ENCODE measurements around the gene CENPO.

CENPO gene

DNA sequence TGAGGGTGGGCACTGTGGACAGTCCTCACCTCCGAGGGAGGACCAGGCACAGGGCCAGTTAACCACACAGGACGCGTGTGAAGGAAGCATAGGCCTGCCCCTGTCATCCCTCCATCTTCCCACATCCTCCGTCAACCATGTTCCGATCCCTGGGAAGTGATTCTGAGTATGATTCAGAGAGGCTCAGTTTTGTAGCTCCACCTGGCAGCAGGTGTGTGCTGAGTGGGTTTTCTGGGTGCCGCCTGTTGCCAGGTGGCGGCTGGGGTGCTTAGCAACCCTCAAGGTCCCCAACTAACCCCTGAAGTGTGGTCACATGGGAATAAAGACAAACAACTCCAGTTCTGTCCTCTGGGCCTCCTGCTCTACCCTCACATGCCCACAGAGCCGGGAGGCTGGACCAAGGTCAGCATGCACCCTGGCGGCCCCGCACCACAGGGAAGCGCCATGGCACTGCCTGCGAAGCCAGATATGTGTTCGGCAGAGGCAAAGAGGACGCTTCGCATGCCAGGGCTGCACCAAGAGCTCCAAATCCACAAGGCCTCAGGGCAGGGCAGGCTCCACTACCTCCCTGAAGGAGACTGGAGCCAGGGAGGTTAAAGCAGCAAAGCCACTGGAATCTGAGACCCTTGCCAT is 66.9 kb downstream of the CENPO start:
- TF ChIP-seq, protein P1, sequence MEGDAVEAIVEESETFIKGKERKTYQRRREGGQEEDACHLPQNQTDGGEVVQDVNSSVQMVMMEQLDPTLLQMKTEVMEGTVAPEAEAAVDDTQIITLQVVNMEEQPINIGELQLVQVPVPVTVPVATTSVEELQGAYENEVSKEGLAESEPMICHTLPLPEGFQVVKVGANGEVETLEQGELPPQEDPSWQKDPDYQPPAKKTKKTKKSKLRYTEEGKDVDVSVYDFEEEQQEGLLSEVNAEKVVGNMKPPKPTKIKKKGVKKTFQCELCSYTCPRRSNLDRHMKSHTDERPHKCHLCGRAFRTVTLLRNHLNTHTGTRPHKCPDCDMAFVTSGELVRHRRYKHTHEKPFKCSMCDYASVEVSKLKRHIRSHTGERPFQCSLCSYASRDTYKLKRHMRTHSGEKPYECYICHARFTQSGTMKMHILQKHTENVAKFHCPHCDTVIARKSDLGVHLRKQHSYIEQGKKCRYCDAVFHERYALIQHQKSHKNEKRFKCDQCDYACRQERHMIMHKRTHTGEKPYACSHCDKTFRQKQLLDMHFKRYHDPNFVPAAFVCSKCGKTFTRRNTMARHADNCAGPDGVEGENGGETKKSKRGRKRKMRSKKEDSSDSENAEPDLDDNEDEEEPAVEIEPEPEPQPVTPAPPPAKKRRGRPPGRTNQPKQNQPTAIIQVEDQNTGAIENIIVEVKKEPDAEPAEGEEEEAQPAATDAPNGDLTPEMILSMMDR (IDR thresholded peaks at IDR 0.05; ENCODE audit: borderline replicate concordance, control extremely low read depth, extremely low read depth, insufficient read depth, missing control alignments): no peak
- DNase-seq (ENCODE audit: low spot score): no peak

DNA sequence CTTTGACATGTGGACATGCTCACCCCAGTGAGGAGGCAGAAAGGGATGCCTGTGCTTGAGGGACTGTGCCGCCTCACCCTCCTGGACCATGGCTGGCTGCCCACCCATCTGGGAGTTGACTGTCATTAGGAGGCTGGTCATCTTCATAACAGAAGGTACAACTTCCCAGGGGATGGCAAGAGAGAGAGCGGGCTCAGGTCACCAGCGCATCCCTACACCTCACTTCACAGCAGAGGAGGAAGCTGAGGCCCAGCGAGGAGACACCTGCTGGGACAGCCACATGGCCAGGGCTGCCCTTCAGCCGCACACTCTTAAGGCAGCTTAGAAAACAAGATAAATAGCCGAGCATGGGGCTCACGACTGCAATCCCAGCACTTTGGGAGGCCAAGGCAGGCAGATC is 67.4 kb downstream of the CENPO start:
- no peak for DNase-seq (ENCODE audit: low spot score)
- TF ChIP-seq, protein P1 (IDR thresholded peaks at IDR 0.05; ENCODE audit: borderline replicate concordance, control extremely low read depth, extremely low read depth, insufficient read depth, missing control alignments): no peak
- in situ Hi-C loops (cut with MboI; ENCODE audit: low sequenced_read_pairs, unreplicated experiment): no loop called here

More for the DNA sequence above, 66.9 kb downstream of the CENPO start:
- in situ Hi-C loops (cut with MboI; ENCODE audit: low sequenced_read_pairs, unreplicated experiment): no loop called here

DNA sequence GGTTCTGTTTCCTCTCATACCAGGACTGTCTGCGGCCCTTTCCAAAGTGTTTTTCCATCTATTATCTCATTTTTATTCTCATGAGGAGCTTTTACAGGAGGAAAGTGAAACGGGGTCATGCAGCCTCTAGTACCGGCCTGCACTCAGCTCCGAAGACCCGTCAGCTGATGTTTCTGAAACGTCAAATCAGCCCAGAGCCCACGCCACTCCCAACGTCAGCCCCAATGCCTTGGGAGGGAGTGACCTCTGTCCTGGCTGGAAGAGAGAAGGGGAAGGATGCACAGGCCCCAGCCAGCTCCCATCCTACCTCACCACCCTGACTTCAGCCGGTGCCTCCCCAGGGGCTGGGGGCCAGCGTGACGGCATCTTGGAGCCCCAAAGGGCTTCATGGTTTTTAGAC is 68.3 kb downstream of the CENPO start:
- DNase-seq (ENCODE audit: low spot score): no peak
- TF ChIP-seq, protein P1 (IDR thresholded peaks at IDR 0.05; ENCODE audit: borderline replicate concordance, control extremely low read depth, extremely low read depth, insufficient read depth, missing control alignments): no peak
- in situ Hi-C loops (cut with MboI; ENCODE audit: low sequenced_read_pairs, unreplicated experiment): no loop called here

DNA sequence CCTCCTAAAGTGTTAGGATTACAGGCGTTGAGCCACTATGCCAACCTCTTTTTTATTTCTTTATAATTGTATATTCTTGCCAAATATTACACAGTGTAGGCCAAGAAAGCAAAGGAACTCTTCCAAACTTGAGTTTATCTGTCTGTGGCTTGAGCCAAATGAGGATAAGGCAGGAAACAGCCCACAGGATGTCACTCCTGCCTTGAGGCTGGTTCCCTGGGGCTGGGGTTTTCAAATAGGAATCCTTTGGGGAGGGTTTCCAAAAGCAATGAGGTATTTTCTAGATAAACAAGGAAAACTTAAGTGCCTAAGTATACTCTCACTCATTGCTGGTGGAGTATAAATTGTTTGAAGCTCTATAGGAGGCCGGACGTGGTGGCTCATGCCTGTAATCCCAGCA is 70.4 kb downstream of the CENPO start:
- TF ChIP-seq, protein P1 (IDR thresholded peaks at IDR 0.05; ENCODE audit: borderline replicate concordance, control extremely low read depth, extremely low read depth, insufficient read depth, missing control alignments): no peak
- no peak for DNase-seq (ENCODE audit: low spot score)
- in situ Hi-C loops (cut with MboI; ENCODE audit: low sequenced_read_pairs, unreplicated experiment): no loop called here

DNA sequence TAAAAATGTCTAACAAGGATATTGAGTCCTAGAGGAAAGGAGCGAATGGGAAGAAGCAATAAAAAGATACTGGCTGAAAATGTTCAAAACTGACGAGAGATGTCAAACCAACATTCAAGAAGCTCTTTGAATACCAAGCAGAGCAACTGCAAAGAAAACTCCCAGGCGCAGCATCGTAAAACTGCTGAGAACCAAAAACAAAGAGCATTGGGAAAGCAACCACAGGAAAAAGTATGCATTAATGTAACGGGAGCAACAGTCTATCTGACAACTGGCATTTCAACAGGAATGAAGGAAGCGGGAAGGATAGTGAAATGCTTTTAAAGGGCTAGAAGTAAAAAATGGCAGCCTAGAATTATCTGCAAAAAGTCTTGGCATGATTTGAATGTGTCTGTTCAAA is 73.7 kb downstream of the CENPO start:
- in situ Hi-C loops (cut with MboI; ENCODE audit: low sequenced_read_pairs, unreplicated experiment): no loop called here
- TF ChIP-seq, protein P1 (IDR thresholded peaks at IDR 0.05; ENCODE audit: borderline replicate concordance, control extremely low read depth, extremely low read depth, insufficient read depth, missing control alignments): no peak
- no peak for DNase-seq (ENCODE audit: low spot score)

DNA sequence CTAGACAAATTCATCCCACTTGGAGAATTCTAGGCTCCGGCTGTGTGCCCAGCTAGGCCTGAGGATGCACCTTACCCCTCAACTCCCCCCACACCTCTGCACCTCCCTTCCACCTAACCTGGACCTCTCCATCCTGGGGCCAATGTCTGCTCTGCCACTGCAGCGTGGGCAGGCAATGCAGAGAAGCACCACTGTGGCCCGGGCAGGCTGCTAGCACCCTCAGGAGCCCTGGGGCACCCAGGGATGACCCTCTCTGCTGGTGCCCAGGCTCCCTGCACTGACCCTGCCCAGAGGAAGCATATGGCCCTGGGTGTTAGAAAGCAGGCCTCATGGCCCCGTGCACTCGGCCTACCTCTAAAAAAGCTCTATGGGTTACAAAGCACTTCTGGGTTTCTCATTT is 77.2 kb downstream of the CENPO start:
- no peak for DNase-seq (ENCODE audit: low spot score)
- in situ Hi-C loops (cut with MboI; ENCODE audit: low sequenced_read_pairs, unreplicated experiment): no loop called here
- TF ChIP-seq, protein P1 (IDR thresholded peaks at IDR 0.05; ENCODE audit: borderline replicate concordance, control extremely low read depth, extremely low read depth, insufficient read depth, missing control alignments): no peak
